GM03348 (cell line): ENCODE measurements around the gene NANP.

Experiments
- DNase-seq: peaks from one replicate; pipeline ENCODE4 v3.0.0; 2012; ENCODE audit warnings: low spot score

The NANP gene

DNA sequence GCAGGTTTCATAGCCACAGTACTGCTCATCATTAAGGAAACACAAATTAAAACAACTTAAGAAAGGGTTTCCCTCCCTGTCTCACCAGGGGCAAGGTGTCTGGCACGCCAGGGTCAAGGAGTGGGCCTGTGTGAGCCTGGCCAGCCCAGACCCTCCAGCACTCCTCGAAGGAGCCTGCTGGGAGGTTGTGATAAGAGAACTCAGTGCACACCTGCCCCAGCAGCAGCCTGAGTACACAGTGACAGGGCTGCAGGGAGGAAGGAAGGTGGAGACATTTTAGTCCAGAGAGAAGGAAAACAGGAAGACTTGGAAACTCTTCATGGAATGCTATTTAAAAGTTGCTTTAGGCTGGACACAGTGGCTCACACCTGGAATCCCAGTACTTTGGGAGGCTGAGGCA lies 52.6 kb downstream of the NANP start:
- DNase-seq, result no peak

- DNase-seq, result no peak
Observed at GRCh38 chr20:25570148-25570530, 53.7 kb downstream of the NANP start.

DNA sequence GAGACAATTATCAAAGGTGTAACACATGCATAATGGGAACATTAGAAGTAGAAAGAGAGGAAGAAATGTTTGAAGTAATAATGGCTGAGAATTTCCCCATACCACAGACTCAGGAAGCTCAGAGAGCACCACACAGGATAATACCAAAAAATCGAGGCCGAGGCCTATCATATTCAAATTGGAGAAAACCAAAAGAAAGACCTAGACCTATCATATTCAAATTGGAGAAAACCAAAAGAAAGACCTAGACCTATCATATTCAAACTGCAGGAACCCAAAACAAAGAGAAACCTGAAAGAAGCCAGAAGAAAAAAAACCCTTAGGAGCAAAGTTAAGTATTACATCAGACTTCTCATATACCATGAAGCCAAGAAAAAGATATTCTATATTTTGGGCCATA lies 56.5 kb downstream of the NANP start:
- DNase-seq, result no peak

- no peak for DNase-seq
Observed at GRCh38 chr20:25566821-25567220, 57.0 kb downstream of the NANP start.

- DNase-seq, result no peak
Observed at GRCh38 chr20:25565578-25566157, 58.1 kb downstream of the NANP start.

GRCh38 chr20:25563876-25564275 lies 59.9 kb downstream of the NANP start:
- no peak for DNase-seq

DNA sequence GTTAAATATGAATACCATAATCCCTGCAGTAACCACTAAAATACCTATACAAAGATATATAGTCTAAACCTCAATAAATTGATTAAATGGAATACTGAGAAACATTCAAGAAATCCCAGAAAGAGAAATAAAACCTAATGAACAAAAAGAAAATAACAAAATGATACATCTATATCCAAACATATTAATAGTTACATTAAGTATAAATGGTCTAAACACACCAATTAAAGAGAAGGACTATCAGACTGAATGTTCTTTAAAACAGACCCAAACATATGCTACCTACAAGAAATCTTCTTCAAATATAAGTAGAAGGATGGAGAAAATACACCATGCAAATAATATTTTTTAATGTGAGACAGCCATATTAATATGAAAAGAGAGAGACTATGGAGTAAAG lies 60.5 kb downstream of the NANP start:
- no peak for DNase-seq
